Smooth muscle cell (in vitro differentiated cells): Measurements from ENCODE around the gene FAM53B. TPM values are rescaled to one million over a fixed set of nuclear protein-coding genes. Genes with fewer than 3 reads are reported as not detected.

ENCODE experiments used
- DNase-seq: peaks from one replicate; lab custom pipeline; 2025; ENCODE audit not compliant: unreplicated experiment; lab: John Stamatoyannopoulos, UW
- H2AFZ ChIP-seq: fragments of 200-600 bp; sonication (generic); 2 replicates; pipeline ENCODE4 v1.6.0; 2016; ENCODE audit warnings: antibody characterized with exemption, low read depth, mild to moderate bottlenecking
- H3F3A ChIP-seq: fragments of 200-600 bp; sonication (generic); 2 replicates; pipeline ENCODE4 v1.6.0; 2017; ENCODE audit warnings: antibody characterized with exemption, low read depth
- H3K27ac ChIP-seq: fragments of 200-600 bp; sonication (generic); 2 replicates; pipeline ENCODE4 v1.5.1; 2016; ENCODE audit warnings: low read depth, mild to moderate bottlenecking
- H3K27me3 ChIP-seq: fragments of 200-600 bp; sonication (generic); 2 replicates; pipeline ENCODE4 v1.6.1; 2016; ENCODE audit warnings: low read depth, mild to moderate bottlenecking
- H3K36me3 ChIP-seq: fragments of 200-600 bp; sonication (generic); 2 replicates; pipeline ENCODE4 v1.5.1; 2016; ENCODE audit warnings: low read depth
- H3K4me1 ChIP-seq: fragments of 200-600 bp; sonication (generic); 2 replicates; pipeline ENCODE4 v1.5.1; 2016; ENCODE audit warnings: low read depth
- H3K4me2 ChIP-seq: fragments of 200-600 bp; sonication (generic); 2 replicates; pipeline ENCODE4 v1.6.0; 2016; ENCODE audit warnings: mild to moderate bottlenecking
- H3K4me3 ChIP-seq: fragments of 200-600 bp; sonication (generic); 2 replicates; pipeline ENCODE4 v1.5.1; 2016; ENCODE audit warnings: mild to moderate bottlenecking
- H3K79me2 ChIP-seq: fragments of 200-600 bp; sonication (generic); 2 replicates; pipeline ENCODE4 v1.6.0; 2016; ENCODE audit warnings: low read depth, mild to moderate bottlenecking
- H3K9ac ChIP-seq: fragments of 200-600 bp; sonication (generic); 2 replicates; pipeline ENCODE4 v1.6.0; 2016; ENCODE audit warnings: low read depth
- H3K9me3 ChIP-seq: fragments of 200-600 bp; sonication (generic); replicated peaks from 2 replicates; pipeline ENCODE4 v1.5.1; 2016; ENCODE audit warnings: low read depth
- H4K20me1 ChIP-seq: fragments of 200-600 bp; sonication (generic); 2 replicates; pipeline ENCODE4 v1.6.0; 2016; ENCODE audit warnings: low read depth
- WGBS: methylation state at CpG from one replicate; pipeline ENCODE4 v1.1.7; 2016; ENCODE audit warnings: low lambda C conversion rate; 5-methylcytosine and 5-hydroxymethylcytosine counted together
- polyA plus RNA-seq: library from polyadenylated mRNA; unstranded; fragments of >200 nt; fragmentation: Nextera tagmentation; extraction: Ambion mirVana; gene quantifications from 2 replicates; pipeline ENCODE4 v1.2.1, GENCODE V29; 2016
- total RNA-seq: library from RNA; depleted of rRNA; stranded (reverse); fragments of >200 nt; gene quantifications from 2 replicates; pipeline ENCODE4 v1.2.3, GENCODE V29; 2014
- TF ChIP-seq, protein P1 (sequence below): fragments of 200-600 bp; sonication (generic); IDR thresholded peaks from 2 replicates; pipeline ENCODE4 v1.5.1; 2017; ENCODE audit warnings: borderline replicate concordance, mild to moderate bottlenecking, antibody characterized with exemption; ENCODE audit not compliant: insufficient read depth, poor library complexity, severe bottlenecking

The FAM53B gene
- total and polyA plus RNA-seq, 2 experiments from 2014 or later: 5.5 to 6.2 TPM

GRCh38 chr10:124636271-124636995 lies 107.7 kb downstream of the FAM53B start:
- H2AFZ ChIP-seq: no peak overlapping the region
- TF ChIP-seq, protein P1, sequence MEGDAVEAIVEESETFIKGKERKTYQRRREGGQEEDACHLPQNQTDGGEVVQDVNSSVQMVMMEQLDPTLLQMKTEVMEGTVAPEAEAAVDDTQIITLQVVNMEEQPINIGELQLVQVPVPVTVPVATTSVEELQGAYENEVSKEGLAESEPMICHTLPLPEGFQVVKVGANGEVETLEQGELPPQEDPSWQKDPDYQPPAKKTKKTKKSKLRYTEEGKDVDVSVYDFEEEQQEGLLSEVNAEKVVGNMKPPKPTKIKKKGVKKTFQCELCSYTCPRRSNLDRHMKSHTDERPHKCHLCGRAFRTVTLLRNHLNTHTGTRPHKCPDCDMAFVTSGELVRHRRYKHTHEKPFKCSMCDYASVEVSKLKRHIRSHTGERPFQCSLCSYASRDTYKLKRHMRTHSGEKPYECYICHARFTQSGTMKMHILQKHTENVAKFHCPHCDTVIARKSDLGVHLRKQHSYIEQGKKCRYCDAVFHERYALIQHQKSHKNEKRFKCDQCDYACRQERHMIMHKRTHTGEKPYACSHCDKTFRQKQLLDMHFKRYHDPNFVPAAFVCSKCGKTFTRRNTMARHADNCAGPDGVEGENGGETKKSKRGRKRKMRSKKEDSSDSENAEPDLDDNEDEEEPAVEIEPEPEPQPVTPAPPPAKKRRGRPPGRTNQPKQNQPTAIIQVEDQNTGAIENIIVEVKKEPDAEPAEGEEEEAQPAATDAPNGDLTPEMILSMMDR: no peak
- WGBS: 94% methylated on average over 18 of the region's 19 CpGs
- H3K4me2 ChIP-seq: no peak overlapping the region
- H3F3A ChIP-seq: no peaks in the 10 kb centered on the region
- H3K79me2 ChIP-seq: peaks cover 4% of the 10 kb centered on the region
- H3K27ac ChIP-seq: no peak overlapping the region
- no peak for DNase-seq
- no peaks in the 10 kb centered on the region for H3K9me3 ChIP-seq
- H4K20me1 ChIP-seq: peaks cover 45% of the 10 kb centered on the region
- peaks cover 15% of the 10 kb centered on the region for H3K4me1 ChIP-seq
- H3K27me3 ChIP-seq: no peaks in the 10 kb centered on the region
- H3K9ac ChIP-seq: no peak overlapping the region
- no peak overlapping the region for H3K4me3 ChIP-seq
- no peaks in the 10 kb centered on the region for H3K36me3 ChIP-seq

GRCh38 chr10:124632566-124632965 lies 111.6 kb downstream of the FAM53B start:
- H3K9ac ChIP-seq: no peak overlapping the region

DNA sequence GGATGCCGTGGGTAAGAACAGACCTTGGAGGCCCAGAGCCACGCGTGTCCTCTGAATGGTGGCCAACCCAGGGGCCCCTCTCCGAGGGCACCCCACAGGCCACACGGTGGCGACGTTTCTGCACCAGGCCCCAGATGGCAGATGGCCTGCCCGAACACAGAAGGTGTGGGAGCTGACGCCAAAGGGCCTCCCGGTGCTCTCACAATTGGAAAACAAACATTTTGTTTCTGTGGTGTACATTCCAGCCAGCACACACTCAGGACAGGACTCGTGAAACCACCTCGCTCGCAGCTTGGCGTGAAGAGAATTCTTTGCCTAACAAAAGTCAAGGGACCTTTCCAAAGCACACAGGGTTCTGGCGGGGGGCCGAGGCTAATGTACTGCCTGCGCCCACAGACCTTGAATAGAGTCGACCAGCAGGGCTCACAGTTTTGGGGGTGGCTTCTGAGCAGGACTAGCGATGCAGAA lies 112.1 kb downstream of the FAM53B start:
- H3K27me3 ChIP-seq: no peaks in the 10 kb centered on the region
- H3K27ac ChIP-seq: no peak overlapping the region
- H3K9me3 ChIP-seq: no peaks in the 10 kb centered on the region
- H3K4me2 ChIP-seq: no peak overlapping the region
- H3K4me3 ChIP-seq: no peak overlapping the region
- no peak overlapping the region for H3K9ac ChIP-seq
- peaks cover 4% of the 10 kb centered on the region for H3K79me2 ChIP-seq
- WGBS: 87% methylated on average over 19 of the region's 19 CpGs
- peaks cover 57% of the 10 kb centered on the region for H4K20me1 ChIP-seq
- TF ChIP-seq, protein P1: no peak
- H3K4me1 ChIP-seq: peaks cover 6% of the 10 kb centered on the region
- no peak for DNase-seq
- no peaks in the 10 kb centered on the region for H3K36me3 ChIP-seq
- no peak overlapping the region for H2AFZ ChIP-seq
- H3F3A ChIP-seq: no peaks in the 10 kb centered on the region

More at GRCh38 chr10:124632566-124632965, 111.6 kb downstream of the FAM53B start:
- DNase-seq: no peak
- H3K79me2 ChIP-seq: peaks cover 4% of the 10 kb centered on the region
- peaks cover 57% of the 10 kb centered on the region for H4K20me1 ChIP-seq
- H2AFZ ChIP-seq: no peak overlapping the region
- H3K4me2 ChIP-seq: no peak overlapping the region
- no peaks in the 10 kb centered on the region for H3K27me3 ChIP-seq
- TF ChIP-seq, protein P1: no peak
- no peak overlapping the region for H3K27ac ChIP-seq
- H3K4me1 ChIP-seq: peaks cover 1% of the 10 kb centered on the region
- no peaks in the 10 kb centered on the region for H3K9me3 ChIP-seq
- no peak overlapping the region for H3K4me3 ChIP-seq
- no peaks in the 10 kb centered on the region for H3K36me3 ChIP-seq
- 92% methylated on average over 10 of the region's 10 CpGs for WGBS
- H3F3A ChIP-seq: no peaks in the 10 kb centered on the region

DNA sequence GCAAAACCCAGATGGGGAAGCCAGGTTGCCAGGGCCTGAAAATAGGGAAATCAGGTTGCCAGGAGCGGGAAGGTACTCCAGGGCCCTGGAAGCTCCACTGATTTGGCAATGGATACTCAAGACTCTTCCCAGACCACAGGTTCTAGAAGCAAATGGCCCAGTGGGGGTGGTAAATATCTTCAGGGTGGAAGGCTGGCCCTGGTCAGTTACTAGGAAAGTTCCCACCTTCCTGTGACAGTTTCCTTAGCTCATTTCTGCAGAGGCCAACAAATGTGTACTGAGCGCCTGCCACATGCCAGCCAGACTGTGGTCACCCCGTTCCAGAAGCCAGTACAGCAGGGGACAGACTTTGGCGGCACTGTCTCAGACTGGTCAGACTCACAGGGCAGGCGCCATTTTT lies 113.6 kb downstream of the FAM53B start:
- Histone ChIP-seq H3K9ac (no peak overlapping the region), H4K20me1 (peaks cover 65% of the 10 kb centered on the region), H2AFZ (no peak overlapping the region), H3K79me2 (peaks cover 4% of the 10 kb centered on the region), H3K4me1 (peaks cover 6% of the 10 kb centered on the region), H3K4me2 (no peak overlapping the region), H3K36me3 (no peaks in the 10 kb centered on the region), H3K27me3 (no peaks in the 10 kb centered on the region), H3F3A (no peaks in the 10 kb centered on the region), H3K9me3 (no peaks in the 10 kb centered on the region), H3K27ac (no peak overlapping the region), H3K4me3 (no peak overlapping the region)
- TF ChIP-seq, protein P1: no peak
- 96% methylated on average over 5 of the region's 5 CpGs for WGBS
- no peak for DNase-seq
